Stomach (tissue), 4 donors: Measurements from ENCODE around the gene SULT2A1.

Experiments
- CTCF ChIP-seq, 7 experiments: fragments of 450-650 bp in 4 of 7; fragments of 200-600 bp in 3 of 7; sonication (generic) in 3 of 7; IDR thresholded peaks; one replicate each; pipeline ENCODE4 v1.5.1; 2016 to 2019; ENCODE audit warnings: antibody characterized with exemption in 7 of 7, control low read depth in 2 of 7, mild to moderate bottlenecking in 1 of 7
- POLR2A ChIP-seq, 4 donors: fragments of 450-650 bp; IDR thresholded peaks; one replicate each; pipeline ENCODE4 v1.6.1; 2016; ENCODE audit warnings: antibody characterized with exemption in 4 of 4, control low read depth in 2 of 4, mild to moderate bottlenecking in 1 of 4, moderate library complexity in 1 of 4

GRCh38 chr19:47842941-47843340 is 43.2 kb downstream of the SULT2A1 start:
- TF ChIP-seq CTCF (IDR thresholded peaks at IDR 0.05) (no peak), POLR2A (IDR thresholded peaks at IDR 0.05) (no peak)
